Measurements from ENCODE around the gene JARID2.

JARID2 gene

GRCh38 chr6:15553736-15554294 is 307.9 kb downstream of the JARID2 start:
- no peak for DNase-seq

- no peak for DNase-seq
Measured at GRCh38 chr6:15554728-15555100, 308.8 kb downstream of the JARID2 start.

- DNase-seq: no peak
Measured at GRCh38 chr6:15555101-15556038, 309.5 kb downstream of the JARID2 start.

- DNase-seq: no peak
Measured at GRCh38 chr6:15556711-15557110, 310.8 kb downstream of the JARID2 start.

GRCh38 chr6:15557174-15557573 is 311.3 kb downstream of the JARID2 start:
- DNase-seq: no peak

- DNase-seq: no peak
Measured at GRCh38 chr6:15560713-15561112, 314.8 kb downstream of the JARID2 start.

GRCh38 chr6:15561447-15562199 is 315.8 kb downstream of the JARID2 start:
- no peak for DNase-seq

- no peak for DNase-seq
Measured at GRCh38 chr6:15562977-15563376, 317.1 kb downstream of the JARID2 start.

GRCh38 chr6:15569035-15569995 is 323.4 kb downstream of the JARID2 start:
- no peak for DNase-seq

- no peak for DNase-seq
Measured at GRCh38 chr6:15570171-15570570, 324.3 kb downstream of the JARID2 start.

Measured in fibroblast of skin of scalp (primary cell).